ENCODE results near the gene TNFAIP2. TPM values are rescaled to one million over a fixed set of nuclear protein-coding genes. Genes with fewer than 3 reads are reported as not detected.

TNFAIP2 gene
- total and polyA plus RNA-seq, 9 donors, result 40.0 to 62.9 (median 53.5) TPM

DNA sequence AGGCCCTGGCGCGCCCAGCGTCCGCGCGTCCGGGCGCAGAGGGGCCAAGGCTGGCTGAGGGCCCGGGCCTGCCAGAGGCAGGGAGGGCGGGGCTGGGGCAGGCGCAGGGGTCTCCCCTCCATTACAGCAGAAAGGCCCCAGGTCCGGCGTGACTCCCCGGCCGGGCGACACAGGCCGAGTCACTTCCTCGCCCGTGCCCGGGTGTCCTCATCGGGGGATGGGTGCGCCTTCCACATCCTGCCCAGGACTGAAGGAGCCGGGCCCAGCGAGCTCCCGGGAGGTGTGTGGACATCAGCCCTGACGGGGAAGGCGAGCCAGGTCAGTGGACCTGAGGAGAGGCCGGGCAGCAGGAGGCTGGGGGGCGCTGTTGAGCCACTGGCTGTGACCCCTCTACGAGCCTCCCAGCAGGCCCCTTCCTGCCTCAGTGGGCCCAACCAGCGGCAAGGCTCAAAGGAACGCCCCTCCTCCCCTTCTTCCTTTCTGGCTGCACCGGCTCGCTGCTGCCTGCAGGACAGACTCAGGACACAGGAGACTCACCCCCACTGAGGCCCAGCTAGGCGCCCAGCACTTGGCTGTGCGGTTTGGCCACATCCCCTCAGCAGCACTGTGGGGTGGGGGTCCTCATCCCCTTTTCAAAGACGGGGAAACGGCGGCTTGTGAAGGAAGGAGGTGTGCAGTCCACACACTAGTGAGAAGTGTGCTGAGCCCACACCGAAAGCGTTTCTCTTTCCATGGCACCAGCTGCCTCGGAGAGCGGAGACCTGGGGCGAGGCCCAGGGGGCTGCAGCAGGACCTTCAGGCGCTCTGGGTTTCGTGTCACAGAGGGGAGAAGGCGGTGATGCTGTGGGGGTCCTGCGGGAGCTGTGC, 606 bp downstream of the TNFAIP2 start:
- no peaks in the 10 kb centered on the region for H3K9me3 ChIP-seq (replicated peaks; ENCODE audit: control insufficient read depth, low read depth, low read length)
- H3K4me3 ChIP-seq (ENCODE audit: low read length), result peak overlapping the region; percentile 44
- H3K27me3 ChIP-seq (ENCODE audit: control insufficient read depth, insufficient read depth, low read length), result peaks cover 34% of the 10 kb centered on the region
- WGBS (ENCODE audit: insufficient coverage), result 13% methylated on average over 41 of the region's 48 CpGs
- H3K4me1 ChIP-seq (ENCODE audit: control insufficient read depth, insufficient read depth, low read length), result peaks cover 90% of the 10 kb centered on the region
- DNase-seq, result peak; percentile 66
- peak overlapping the region; percentile 97 for H3K27ac ChIP-seq (ENCODE audit: low read length)
- H3K36me3 ChIP-seq (ENCODE audit: control insufficient read depth, insufficient read depth, low read length), result peaks cover 19% of the 10 kb centered on the region

DNA sequence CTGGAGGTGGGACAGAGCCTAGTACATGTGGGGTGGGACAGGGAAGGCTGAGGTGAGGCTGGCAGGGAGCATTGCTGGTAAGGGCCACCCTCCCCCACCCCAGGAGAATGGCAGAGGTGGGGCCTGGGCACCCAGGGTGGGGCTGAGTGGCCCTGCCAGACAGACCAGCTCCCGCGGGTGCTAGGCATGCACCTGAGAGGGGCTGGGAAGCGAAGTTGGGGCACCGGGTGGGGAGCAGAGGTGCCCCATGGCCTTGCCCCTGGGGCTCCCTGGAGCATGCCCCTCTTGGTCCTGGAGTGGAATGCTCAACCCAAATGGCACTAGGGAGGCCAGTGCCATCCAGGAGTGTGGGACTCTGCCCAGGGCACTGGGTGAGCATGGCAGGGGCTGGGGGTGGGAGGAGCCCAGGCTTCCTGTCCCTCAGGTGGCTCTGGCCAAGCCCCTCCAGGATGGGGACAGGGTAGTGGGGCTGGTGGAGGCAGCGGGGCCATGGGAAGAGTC, 1.3 kb downstream of the TNFAIP2 start:
- peak overlapping the region; percentile 44 for H3K4me3 ChIP-seq (ENCODE audit: low read length)
- no peak overlapping the region for H3K27ac ChIP-seq (ENCODE audit: low read length)

DNA sequence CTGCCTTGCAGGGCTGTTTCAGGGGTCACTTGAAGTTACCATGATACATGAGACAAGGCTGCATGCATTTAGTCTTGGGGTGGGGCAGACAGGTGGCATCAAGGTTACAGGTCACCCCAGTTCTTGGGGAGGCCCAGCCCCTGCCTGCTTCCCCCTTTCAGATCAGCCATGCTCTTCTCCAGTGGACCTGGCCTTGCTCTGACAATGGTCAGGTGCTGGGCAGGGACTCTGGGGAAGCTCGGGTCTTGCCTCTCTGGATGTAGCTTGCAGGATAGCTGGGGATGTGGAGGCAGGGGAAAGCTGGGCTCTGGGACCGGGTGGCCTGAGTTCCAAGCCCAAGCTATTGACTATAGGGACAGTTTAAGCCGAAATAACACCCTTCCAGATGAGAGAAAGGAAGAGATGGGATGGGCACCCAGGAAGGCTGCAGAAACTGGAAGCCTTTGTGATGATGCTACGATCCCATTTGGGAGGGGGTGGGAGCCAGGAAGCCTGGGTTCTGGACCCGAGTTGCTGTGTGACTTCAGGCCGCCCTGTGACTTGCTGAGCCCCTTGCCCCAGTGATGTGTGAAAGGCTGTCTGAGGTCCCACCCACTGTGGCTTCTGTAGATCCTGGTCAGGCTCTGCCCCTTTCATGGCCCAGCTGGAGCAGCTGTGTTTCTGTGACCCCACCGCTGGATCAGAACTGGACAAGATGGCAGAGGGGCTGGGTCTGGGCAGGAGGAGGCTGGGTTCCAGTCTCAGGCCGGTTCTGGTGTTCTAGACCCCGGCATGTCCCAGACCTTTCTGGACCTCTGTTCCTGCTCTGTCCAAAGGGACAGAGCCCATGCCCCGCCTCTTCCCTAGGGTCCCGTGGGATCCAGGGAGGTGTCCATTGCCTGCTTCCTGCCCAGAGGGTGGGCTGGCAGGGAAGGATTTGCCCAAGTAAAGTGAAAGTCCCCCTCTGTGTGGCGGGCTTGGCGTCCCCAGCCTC, 2.1 kb downstream of the TNFAIP2 start:
- H3K36me3 ChIP-seq (ENCODE audit: control insufficient read depth, insufficient read depth, low read length), result peaks cover 29% of the 10 kb centered on the region
- WGBS (ENCODE audit: insufficient coverage), result 79% methylated on average over 12 of the region's 13 CpGs
- peaks cover 88% of the 10 kb centered on the region for H3K4me1 ChIP-seq (ENCODE audit: control insufficient read depth, insufficient read depth, low read length)
- peaks cover 34% of the 10 kb centered on the region for H3K27me3 ChIP-seq (ENCODE audit: control insufficient read depth, insufficient read depth, low read length)
- no peak overlapping the region for H3K27ac ChIP-seq (ENCODE audit: low read length)
- H3K9me3 ChIP-seq (replicated peaks; ENCODE audit: control insufficient read depth, low read depth, low read length), result no peaks in the 10 kb centered on the region
- peak overlapping the region; percentile 44 for H3K4me3 ChIP-seq (ENCODE audit: low read length)
- DNase-seq, result no peak

More for the DNA sequence above, 1.3 kb downstream of the TNFAIP2 start:
- peaks cover 34% of the 10 kb centered on the region for H3K27me3 ChIP-seq (ENCODE audit: control insufficient read depth, insufficient read depth, low read length)
- peaks cover 20% of the 10 kb centered on the region for H3K36me3 ChIP-seq (ENCODE audit: control insufficient read depth, insufficient read depth, low read length)
- H3K4me1 ChIP-seq (ENCODE audit: control insufficient read depth, insufficient read depth, low read length), result peaks cover 88% of the 10 kb centered on the region
- H3K9me3 ChIP-seq (replicated peaks; ENCODE audit: control insufficient read depth, low read depth, low read length), result no peaks in the 10 kb centered on the region
- no peak for DNase-seq
- 88% methylated on average over 4 of the region's 5 CpGs for WGBS (ENCODE audit: insufficient coverage)

DNA sequence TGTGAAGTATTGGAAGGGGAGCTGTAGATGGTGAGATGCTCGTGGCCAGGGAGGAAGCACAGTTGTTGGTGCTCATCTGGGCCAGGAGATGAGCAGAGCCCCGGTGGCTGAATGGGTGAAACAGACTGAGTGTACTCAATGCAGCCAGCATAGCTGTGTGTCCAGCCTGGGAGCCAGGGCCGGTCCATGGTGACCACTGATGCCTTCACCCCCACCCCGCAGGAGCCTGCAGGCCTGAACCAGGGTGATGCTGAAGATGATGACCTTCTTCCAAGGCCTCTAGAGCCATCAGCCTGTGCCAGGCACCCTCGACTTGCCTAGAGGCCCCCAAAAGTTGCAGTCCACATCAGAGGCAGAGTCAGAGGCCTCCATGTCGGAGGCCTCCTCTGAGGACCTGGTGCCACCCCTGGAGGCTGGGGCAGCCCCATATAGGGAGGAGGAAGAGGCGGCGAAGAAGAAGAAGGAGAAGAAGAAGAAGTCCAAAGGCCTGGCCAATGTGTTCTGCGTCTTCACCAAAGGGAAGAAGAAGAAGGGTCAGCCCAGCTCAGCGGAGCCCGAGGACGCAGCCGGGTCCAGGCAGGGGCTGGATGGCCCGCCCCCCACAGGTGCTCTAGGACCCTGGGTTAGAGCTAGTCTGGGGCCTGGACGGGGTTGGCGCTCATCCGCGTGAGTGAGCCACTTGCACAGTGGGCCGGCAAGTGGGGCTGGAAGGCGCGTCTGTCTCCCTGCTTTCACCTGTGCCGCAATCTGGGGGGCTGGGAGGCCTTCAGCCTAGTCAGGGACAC, 3.0 kb downstream of the TNFAIP2 start:
- H3K27ac ChIP-seq (ENCODE audit: low read length), result no peak overlapping the region
- no peaks in the 10 kb centered on the region for H3K9me3 ChIP-seq (replicated peaks; ENCODE audit: control insufficient read depth, low read depth, low read length)
- peaks cover 36% of the 10 kb centered on the region for H3K36me3 ChIP-seq (ENCODE audit: control insufficient read depth, insufficient read depth, low read length)

DNA sequence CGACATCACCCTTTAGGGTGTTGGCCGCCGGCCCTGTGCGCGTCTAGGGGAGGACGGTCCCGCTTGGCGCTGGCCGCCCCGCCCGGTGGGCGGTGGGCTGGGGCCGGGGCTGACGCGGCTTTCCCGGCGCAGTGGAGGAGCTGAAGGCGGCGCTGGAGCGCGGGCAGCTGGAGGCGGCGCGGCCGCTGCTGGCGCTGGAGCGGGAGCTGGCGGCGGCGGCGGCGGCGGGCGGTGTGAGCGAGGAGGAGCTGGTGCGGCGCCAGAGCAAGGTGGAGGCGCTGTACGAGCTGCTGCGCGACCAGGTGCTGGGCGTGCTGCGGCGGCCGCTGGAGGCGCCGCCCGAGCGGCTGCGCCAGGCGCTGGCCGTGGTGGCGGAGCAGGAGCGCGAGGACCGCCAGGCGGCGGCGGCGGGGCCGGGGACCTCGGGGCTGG, 3.6 kb downstream of the TNFAIP2 start:
- WGBS (ENCODE audit: insufficient coverage), result 10% methylated on average over 62 of the region's 62 CpGs
- Histone ChIP-seq H3K4me1 (ENCODE audit: control insufficient read depth, insufficient read depth, low read length) (peaks cover 86% of the 10 kb centered on the region), H3K36me3 (ENCODE audit: control insufficient read depth, insufficient read depth, low read length) (peaks cover 42% of the 10 kb centered on the region), H3K9me3 (replicated peaks; ENCODE audit: control insufficient read depth, low read depth, low read length) (no peaks in the 10 kb centered on the region), H3K27me3 (ENCODE audit: control insufficient read depth, insufficient read depth, low read length) (peaks cover 34% of the 10 kb centered on the region), H3K4me3 (ENCODE audit: low read length) (peak overlapping the region; percentile 19), H3K27ac (ENCODE audit: low read length) (no peak overlapping the region)
- DNase-seq, result peak; percentile 66

More for the DNA sequence above, 3.0 kb downstream of the TNFAIP2 start:
- no peak for DNase-seq
- Histone ChIP-seq H3K4me1 (ENCODE audit: control insufficient read depth, insufficient read depth, low read length) (peaks cover 88% of the 10 kb centered on the region), H3K27me3 (ENCODE audit: control insufficient read depth, insufficient read depth, low read length) (peaks cover 34% of the 10 kb centered on the region), H3K4me3 (ENCODE audit: low read length) (peak overlapping the region; percentile 19)
- 52% methylated on average over 22 of the region's 22 CpGs for WGBS (ENCODE audit: insufficient coverage)

DNA sequence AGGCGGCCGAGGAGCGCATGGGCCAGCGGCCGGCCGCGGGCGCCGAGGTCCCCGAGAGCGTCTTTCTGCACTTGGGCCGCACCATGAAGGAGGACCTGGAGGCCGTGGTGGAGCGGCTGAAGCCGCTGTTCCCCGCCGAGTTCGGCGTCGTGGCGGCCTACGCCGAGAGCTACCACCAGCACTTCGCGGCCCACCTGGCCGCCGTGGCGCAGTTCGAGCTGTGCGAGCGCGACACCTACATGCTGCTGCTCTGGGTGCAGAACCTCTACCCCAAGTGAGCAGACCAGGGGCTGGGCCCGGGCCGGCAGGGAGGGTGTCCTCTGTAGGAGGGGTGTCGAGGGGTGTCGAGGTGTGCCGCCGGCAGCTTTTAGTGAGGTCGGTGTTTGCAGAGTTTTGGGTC, 4.1 kb downstream of the TNFAIP2 start:
- Histone ChIP-seq H3K36me3 (ENCODE audit: control insufficient read depth, insufficient read depth, low read length) (peaks cover 46% of the 10 kb centered on the region), H3K27me3 (ENCODE audit: control insufficient read depth, insufficient read depth, low read length) (peaks cover 34% of the 10 kb centered on the region), H3K27ac (ENCODE audit: low read length) (no peak overlapping the region), H3K4me1 (ENCODE audit: control insufficient read depth, insufficient read depth, low read length) (peaks cover 81% of the 10 kb centered on the region), H3K9me3 (replicated peaks; ENCODE audit: control insufficient read depth, low read depth, low read length) (no peaks in the 10 kb centered on the region), H3K4me3 (ENCODE audit: low read length) (no peak overlapping the region)
- no peak for DNase-seq
- 33% methylated on average over 35 of the region's 39 CpGs for WGBS (ENCODE audit: insufficient coverage)

DNA sequence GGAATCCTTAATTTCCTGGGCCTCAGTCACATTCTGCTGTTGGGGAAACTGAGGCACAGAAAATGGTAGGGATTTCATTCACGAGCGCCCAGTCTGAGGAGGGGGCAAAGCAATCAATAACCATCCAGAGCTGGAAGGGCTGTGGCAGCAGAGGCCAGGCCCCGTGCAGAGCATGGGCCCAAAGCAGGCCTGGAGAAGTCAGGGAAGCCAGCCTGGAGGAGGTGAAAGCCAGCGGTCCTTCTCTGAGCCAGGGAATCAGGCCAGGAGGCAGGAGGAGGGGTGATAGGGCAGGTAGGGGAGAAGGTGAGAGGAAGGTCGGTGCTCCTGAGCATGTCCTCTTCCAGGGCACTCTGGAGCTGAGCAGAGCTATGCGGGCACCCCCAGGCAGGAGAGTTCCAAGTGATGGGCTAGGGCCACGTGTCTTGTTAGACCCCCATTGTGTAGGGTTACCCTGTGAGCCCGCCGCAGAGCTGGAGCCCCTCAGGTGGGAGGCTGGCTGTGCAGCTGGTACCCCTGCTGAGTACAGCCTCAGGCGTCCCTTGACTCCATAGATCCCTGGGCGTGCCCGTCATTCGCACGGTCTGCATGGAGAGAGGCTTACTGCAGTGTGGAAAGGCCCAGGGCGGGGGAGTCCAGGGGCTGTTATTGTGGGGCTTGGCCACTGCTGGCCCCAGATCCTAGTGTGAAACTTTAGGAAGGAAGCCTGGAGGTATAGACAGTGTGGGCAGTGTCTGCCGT, 4.8 kb downstream of the TNFAIP2 start:
- H3K36me3 ChIP-seq (ENCODE audit: control insufficient read depth, insufficient read depth, low read length), result peaks cover 52% of the 10 kb centered on the region
- H3K27ac ChIP-seq (ENCODE audit: low read length), result no peak overlapping the region
- H3K27me3 ChIP-seq (ENCODE audit: control insufficient read depth, insufficient read depth, low read length), result peaks cover 31% of the 10 kb centered on the region
- H3K9me3 ChIP-seq (replicated peaks; ENCODE audit: control insufficient read depth, low read depth, low read length), result no peaks in the 10 kb centered on the region
- no peak for DNase-seq
- H3K4me1 ChIP-seq (ENCODE audit: control insufficient read depth, insufficient read depth, low read length), result peaks cover 75% of the 10 kb centered on the region
- 87% methylated on average over 16 of the region's 16 CpGs for WGBS (ENCODE audit: insufficient coverage)
- no peak overlapping the region for H3K4me3 ChIP-seq (ENCODE audit: low read length)

DNA sequence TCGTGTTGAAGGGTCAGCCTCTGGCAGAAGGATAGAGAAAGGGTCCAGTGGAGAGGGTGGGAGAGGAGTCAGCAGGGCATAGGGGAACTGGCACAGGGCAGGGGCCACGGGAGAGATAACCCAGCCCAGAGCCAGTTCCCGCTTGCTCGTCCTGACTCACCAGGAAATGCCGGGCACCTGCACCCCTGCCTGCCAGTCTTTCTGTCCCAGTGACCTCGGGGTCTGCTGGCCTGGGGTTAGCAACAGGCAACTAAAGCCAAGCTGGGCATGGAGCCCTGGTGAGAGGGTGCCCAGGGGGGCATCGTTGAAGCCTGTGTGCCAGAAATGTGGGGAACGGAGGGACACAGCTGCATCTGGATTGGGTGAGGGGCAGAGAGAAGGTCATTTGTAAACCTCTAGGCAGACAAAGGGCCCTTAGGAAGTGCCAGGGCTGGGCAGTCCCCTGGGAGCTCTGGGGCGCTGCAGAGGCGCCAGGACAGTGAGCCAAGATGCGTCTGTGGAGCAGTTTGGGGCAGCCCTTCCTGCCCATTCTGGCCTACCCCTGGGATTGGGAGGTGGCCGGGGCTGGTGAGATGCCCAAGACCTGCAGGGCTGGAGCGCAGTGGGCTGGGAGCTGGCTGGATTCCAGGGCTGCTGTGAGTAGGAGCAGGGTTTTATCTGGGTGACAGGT, 5.5 kb downstream of the TNFAIP2 start:
- Histone ChIP-seq H3K4me1 (ENCODE audit: control insufficient read depth, insufficient read depth, low read length) (peaks cover 70% of the 10 kb centered on the region), H3K4me3 (ENCODE audit: low read length) (no peak overlapping the region), H3K9me3 (replicated peaks; ENCODE audit: control insufficient read depth, low read depth, low read length) (no peaks in the 10 kb centered on the region), H3K36me3 (ENCODE audit: control insufficient read depth, insufficient read depth, low read length) (peaks cover 60% of the 10 kb centered on the region), H3K27me3 (ENCODE audit: control insufficient read depth, insufficient read depth, low read length) (peaks cover 29% of the 10 kb centered on the region), H3K27ac (ENCODE audit: low read length) (no peak overlapping the region)
- DNase-seq, result peak; percentile 5
- WGBS (ENCODE audit: insufficient coverage), result 81% methylated on average over 12 of the region's 13 CpGs

Data from muscle of leg (tissue), 11 donors.